ENCODE data around the gene PLCD4.

The PLCD4 gene

GRCh38 chr2:218659988-218660358 lies 52.3 kb downstream of the PLCD4 start:
- peak in 2 of 10 donors; percentile 5 to 65 for DNase-seq
- intact Hi-C loops (cut with DNase I): loop anchor here (1.0 kb wide), 1 partner anchor 11 kb away; no protein-coding TSS in a partner anchor

GRCh38 chr2:218662377-218662776 lies 54.7 kb downstream of the PLCD4 start:
- peak in 1 of 10 donors; percentile 59 for DNase-seq
- intact Hi-C loops (cut with DNase I): no loop called here

GRCh38 chr2:218662827-218663226 lies 55.1 kb downstream of the PLCD4 start:
- intact Hi-C loops (cut with DNase I): no loop called here

GRCh38 chr2:218663901-218664300 lies 56.2 kb downstream of the PLCD4 start:
- intact Hi-C loops (cut with DNase I): no loop called here
- no peak for DNase-seq

More at GRCh38 chr2:218662827-218663226, 55.1 kb downstream of the PLCD4 start:
- peak in 1 of 10 donors; percentile 72 for DNase-seq

- peak in 1 of 10 donors; percentile 63 for DNase-seq
- intact Hi-C loops (cut with DNase I): no loop called here
Observed at GRCh38 chr2:218664653-218665052, 57.0 kb downstream of the PLCD4 start.

GRCh38 chr2:218671097-218671653 lies 63.5 kb downstream of the PLCD4 start:
- no peak for DNase-seq
- intact Hi-C loops (cut with DNase I): loop anchor here (1.0 to 5.0 kb wide), 2 partner anchors 12 to 41 kb away; partner anchors contain the start of genes BCS1L, TTLL4 and ZNF142

GRCh38 chr2:218671654-218672566 lies 64.2 kb downstream of the PLCD4 start, which contains the start of the genes RNF25 and STK36:
Gene RNF25 (minus strand): TSS chr2:218672002. CDS start chr2:218671970, 32 bp downstream.
Gene STK36 (plus strand): TSS chr2:218672086. CDS start chr2:218672830, 744 bp downstream.
- peak; percentile 83 to 98 (median 90) for DNase-seq
- intact Hi-C loops (cut with DNase I): loop anchor here (1.0 to 5.0 kb wide), 2 partner anchors 13 to 40 kb away; partner anchors contain the start of genes BCS1L, TTLL4 and ZNF142

GRCh38 chr2:218679119-218679518 lies 71.4 kb downstream of the PLCD4 start:
- no peak for DNase-seq
- intact Hi-C loops (cut with DNase I): no loop called here

- intact Hi-C loops (cut with DNase I): no loop called here
- DNase-seq: no peak
Observed at GRCh38 chr2:218680061-218680460, 72.4 kb downstream of the PLCD4 start.

Data from posterior cingulate gyrus (tissue), 11 donors.